Amniotic epithelial cell (primary cell): ENCODE data around the gene SAP30BP.

Source experiments
- DNase-seq: peaks from one replicate; pipeline ENCODE4 v3.0.0-alpha.2; 2010; ENCODE audit warnings: low read depth

The SAP30BP gene

GRCh38 chr17:75739174-75739573 lies 72.0 kb downstream of the SAP30BP start:
- no peak for DNase-seq

DNA sequence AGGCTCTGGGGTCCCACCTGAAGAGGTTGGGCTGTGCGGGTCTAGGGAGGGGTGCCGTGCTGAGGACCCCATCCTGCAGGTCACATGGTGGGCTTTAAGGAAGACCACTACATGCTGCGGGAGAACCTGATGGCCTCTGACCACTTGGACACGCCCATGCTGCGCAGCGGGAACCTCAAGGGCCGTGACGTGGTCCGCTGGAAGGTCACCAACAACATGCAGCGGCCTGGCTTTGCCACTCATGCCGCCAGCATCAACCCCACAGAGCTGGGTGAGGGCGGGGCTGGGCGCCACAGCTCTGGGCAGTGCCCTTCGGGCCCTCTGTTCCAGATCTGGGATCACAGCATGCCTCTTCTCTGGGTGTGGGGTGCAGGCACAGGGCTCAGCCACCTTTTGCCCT lies 72.7 kb downstream of the SAP30BP start:
- no peak for DNase-seq

- DNase-seq: no peak
Measured at GRCh38 chr17:75740215-75740614, 73.1 kb downstream of the SAP30BP start.

DNA sequence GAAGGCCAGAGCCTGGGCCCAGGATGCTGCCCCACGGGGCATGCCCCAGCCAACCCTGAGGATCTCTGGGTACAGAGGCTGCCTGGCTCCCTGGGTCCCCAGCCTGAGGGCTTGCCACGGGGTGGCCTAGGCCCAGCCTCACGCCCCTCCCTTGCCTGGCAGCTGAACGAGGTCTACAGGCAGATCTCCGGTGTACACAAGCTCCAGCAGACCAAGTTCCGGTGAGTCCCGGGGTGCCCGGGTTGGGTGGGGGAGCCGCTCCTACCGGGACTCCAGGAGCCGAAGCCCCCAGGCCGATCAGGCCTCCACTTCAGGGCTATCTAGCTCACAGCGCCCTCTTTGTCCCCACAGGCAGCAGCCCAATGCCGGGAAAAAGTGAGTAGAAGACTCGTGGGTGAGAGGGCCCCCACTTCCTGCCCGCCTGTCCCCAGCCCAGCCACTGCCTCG lies 73.5 kb downstream of the SAP30BP start:
- no peak for DNase-seq

GRCh38 chr17:75742337-75742736 lies 75.2 kb downstream of the SAP30BP start:
- no peak for DNase-seq

- no peak for DNase-seq
Measured at GRCh38 chr17:75743625-75744206, 76.6 kb downstream of the SAP30BP start.

- DNase-seq: no peak
Measured at GRCh38 chr17:75748706-75749105, 81.6 kb downstream of the SAP30BP start.

DNA sequence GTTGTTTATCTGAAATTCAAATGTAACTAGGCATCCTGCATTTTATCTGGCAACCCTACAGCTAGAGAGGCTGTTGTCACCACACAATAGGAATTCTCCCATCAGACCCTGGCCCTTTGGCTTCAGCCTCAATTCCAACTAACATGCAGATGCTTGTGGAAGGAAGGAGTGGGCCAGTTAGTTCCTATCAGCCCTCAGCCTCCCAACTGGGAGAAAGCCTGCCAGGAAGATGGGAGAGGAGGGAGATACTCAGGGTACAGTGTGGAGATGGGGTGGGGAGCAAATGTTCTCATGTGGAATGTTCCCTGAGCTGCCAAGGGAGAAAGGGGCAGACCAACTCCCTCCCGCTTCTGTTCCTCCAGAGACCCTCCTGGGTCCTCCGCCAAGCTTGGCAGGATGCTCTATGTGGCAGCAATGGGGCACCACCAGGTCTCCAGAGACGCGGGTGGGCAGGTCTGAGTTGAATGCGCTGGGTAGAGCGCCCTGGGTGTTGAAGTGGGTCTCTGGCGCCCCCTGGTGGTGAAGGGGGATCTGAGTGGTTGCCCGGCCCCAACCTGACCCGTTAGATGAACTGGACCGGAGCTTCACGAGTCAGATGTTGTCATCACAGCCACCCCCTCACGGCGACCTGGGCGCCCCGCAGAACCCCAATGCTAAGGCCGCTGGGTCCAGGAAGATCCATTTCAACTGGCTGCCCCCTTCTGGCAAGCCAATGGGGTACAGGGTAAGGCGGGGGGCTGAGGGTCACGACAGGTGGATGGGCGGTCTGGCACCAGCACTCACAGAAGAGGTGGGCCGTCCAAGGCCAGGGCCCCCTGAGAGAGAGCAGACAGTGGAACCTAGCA lies 82.6 kb downstream of the SAP30BP start:
- DNase-seq: peak; percentile 48

DNA sequence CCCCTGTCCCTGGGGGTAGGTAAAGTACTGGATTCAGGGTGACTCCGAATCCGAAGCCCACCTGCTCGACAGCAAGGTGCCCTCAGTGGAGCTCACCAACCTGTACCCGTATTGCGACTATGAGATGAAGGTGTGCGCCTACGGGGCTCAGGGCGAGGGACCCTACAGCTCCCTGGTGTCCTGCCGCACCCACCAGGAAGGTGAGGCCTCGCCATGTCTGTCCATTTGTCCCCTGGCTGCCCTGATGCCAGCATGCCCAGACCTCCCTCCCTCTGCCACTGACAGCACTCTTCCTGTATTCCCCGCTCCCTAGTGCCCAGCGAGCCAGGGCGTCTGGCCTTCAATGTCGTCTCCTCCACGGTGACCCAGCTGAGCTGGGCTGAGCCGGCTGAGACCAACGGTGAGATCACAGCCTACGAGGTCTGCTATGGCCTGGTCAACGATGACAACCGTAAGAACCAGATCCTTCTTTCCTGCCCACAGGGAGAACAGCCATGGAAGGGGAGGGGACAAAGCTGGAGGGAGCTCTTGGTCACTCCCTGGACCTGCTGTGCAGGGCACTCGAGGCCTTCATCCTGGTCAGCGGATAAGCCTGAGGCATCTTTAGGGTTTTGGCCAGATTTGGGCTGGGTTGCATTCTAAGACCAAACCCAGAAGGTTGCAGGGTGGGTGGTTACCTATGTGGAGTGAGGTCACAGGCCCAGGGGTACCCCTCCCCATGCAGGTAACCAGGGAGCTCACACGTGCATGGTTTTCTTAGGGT lies 83.7 kb downstream of the SAP30BP start:
- no peak for DNase-seq

- no peak for DNase-seq
Measured at GRCh38 chr17:75751676-75752404, 84.7 kb downstream of the SAP30BP start.

DNA sequence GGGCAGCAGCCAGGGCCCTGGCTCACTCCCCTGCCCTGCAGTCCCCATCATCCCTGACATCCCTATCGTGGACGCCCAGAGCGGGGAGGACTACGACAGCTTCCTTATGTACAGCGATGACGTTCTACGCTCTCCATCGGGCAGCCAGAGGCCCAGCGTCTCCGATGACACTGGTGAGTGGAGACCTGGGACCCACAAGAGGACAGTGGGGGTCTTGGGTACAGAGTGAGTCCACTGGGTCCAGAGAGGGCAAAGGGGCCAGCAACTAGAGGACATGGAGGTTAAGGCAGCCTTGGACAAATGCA lies 85.2 kb downstream of the SAP30BP start:
- no peak for DNase-seq

DNA sequence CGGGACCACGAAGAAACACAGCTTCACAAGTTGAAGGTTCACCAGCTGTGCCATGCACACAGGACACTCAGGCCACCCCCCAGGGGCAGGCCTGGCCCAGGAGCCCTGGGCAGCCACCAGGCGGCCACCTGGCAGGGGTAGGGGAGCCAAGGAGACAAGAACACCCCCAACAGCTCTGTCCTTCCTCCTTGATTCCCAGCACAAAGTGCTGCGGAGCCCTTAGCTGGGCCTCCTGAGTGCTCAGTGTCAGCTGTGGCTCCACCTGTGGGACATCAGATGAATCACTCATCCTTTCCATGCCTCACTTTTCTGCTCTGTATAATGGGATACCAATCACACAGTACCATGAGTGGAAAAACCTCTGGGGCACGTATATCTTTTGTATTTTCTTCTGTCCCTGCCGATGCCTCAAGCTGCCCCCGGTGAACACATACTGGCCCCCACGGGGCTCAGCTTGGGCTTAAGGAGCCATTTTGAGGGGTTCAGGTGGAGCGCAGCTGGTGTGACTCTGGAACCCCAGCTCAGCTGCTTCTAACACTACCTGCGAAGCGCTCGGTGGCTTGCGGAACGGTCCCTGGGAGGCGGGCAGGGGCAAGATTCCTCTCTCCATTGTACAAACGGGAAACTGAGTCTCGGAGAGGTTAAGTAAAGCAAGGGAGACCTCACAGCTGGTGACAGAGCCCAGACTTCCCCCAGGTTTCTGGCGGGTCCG lies 85.8 kb downstream of the SAP30BP start:
- DNase-seq: no peak

DNA sequence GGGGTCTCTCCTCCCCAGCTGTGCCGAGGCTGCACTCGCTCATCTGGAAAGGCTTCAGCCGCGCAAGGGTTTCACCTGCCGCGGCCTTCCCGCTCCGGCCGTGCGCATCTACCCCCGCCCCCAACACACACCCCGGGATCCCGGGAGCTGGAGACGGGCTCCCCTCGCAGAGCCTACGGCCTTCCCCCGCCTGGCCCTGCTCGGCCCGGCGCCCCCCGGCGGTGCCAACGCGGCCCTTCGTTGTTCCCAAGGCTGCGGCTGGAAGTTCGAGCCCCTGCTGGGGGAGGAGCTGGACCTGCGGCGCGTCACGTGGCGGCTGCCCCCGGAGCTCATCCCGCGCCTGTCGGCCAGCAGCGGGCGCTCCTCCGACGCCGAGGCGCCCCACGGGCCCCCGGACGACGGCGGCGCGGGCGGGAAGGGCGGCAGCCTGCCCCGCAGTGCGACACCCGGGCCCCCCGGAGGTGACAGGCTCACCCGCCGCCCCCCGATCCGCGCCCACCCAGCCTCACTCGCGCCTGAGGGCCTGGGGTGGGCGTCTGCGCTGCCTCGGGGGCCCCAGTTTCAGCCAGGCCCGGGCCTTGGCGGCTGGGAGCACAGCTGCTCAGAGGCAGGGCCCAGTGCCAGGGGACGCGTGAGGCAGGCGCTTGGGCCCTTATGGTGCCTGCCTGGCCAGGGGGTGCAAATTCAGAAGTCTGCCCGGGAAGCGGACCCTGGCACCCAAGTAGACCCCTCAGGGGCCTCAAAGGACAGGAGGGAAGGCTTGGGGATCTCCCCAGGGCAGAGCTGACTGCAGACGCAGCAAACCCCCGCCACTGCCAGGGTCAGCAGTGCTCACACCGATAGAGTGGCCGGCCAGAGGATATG lies 86.6 kb downstream of the SAP30BP start:
- peak; percentile 56 for DNase-seq

GRCh38 chr17:75754378-75755204 lies 87.5 kb downstream of the SAP30BP start:
- peak; percentile 48 for DNase-seq

GRCh38 chr17:75755205-75755901 lies 88.2 kb downstream of the SAP30BP start:
- no peak for DNase-seq

DNA sequence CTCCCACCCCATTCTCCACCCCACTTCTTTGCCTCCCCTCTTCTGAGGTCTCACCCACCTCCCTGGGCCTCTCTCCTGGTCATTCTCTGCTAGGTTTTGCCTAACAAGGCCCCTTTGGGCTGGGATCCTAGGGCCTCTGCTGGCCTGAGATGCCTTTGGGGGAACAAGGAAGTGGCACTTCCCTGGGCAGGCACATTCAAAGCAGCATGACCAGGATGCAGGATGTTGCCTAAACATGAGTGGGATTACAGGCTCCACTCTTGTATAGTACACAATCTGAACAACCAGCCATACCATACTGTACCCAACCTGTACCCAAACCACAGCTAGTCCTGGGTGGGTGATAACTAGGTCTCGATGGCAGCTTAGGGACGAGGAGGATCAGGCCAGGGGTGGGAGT lies 88.9 kb downstream of the SAP30BP start:
- no peak for DNase-seq

DNA sequence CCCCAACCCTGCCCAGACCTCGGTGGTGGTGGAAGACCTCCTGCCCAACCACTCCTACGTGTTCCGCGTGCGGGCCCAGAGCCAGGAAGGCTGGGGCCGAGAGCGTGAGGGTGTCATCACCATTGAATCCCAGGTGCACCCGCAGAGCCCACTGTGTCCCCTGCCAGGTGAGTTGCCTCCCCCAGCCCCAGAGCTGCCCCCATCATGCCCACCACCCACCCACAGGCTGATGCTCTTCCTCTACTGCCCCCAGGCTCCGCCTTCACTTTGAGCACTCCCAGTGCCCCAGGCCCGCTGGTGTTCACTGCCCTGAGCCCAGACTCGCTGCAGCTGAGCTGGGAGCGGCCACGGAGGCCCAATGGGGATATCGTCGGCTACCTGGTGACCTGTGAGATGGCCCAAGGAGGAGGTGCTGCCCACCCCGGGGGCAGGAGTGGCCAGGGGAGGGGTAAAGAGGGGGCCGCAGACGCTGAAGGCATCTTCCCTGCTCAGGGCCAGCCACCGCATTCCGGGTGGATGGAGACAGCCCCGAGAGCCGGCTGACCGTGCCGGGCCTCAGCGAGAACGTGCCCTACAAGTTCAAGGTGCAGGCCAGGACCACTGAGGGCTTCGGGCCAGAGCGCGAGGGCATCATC lies 89.4 kb downstream of the SAP30BP start:
- no peak for DNase-seq

GRCh38 chr17:75757086-75757681 lies 90.0 kb downstream of the SAP30BP start:
- DNase-seq: no peak
